DND-41 (cell line): ENCODE measurements around the gene TIE1.

Experiments used
- CTCF ChIP-seq: IDR thresholded peaks from 2 replicates; pipeline ENCODE4 v1.5.1; 2012; ENCODE audit warnings: borderline replicate concordance, low read length, moderate library complexity, mild to moderate bottlenecking; ENCODE audit not compliant: poor library complexity, severe bottlenecking; ENCODE audit errors: extremely low read depth
- EZH2 ChIP-seq: IDR thresholded peaks from 3 replicates; pipeline ENCODE4 v1.6.1; 2012; ENCODE audit warnings: borderline replicate concordance, low read depth, mild to moderate bottlenecking, moderate library complexity, low read length, inconsistent platforms; ENCODE audit not compliant: severe bottlenecking

DNA sequence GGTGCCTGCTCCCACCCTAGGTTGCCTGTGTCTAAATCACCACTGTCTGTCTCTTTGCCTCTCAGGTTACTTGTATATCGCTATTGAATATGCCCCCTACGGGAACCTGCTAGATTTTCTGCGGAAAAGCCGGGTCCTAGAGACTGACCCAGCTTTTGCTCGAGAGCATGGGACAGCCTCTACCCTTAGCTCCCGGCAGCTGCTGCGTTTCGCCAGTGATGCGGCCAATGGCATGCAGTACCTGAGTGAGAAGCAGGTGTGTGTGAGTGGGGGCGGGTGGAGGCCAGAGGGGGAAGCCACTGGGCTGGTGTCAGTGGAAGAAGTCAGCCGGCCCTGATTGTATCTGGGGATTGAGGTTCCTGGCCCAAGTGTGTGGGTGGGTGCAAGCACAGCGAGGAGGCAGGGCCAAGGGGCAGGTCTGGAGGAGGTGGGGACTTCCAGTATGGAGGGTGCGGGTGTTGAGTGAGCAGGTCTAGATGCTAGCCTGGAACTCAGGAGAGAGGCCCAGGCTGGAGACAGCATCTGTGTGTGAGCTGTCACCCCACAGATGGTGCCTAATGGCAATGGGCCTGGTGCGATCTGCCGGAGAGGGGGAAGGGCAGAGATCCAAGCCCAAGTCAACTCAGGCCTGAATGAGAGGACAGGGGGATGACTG, 17.2 kb downstream of the TIE1 start:
- no peak for TF ChIP-seq CTCF
- no peak for TF ChIP-seq EZH2
